Right lobe of liver (tissue), 6 donors: ENCODE data around the gene PDCD2L. TPM values are rescaled to one million over a fixed set of nuclear protein-coding genes. Genes with fewer than 3 reads are reported as not detected.

Experiments used
- ATAC-seq, 4 donors: fragments of 200-7000 bp; cut with Tn5 transposase; one replicate each; pipeline ENCODE4 v1.9.1; 2020; ENCODE audit warnings: mild to moderate bottlenecking in 4 of 4, moderate library complexity in 4 of 4
- DNase-seq, 3 donors: peaks; one replicate each; pipeline ENCODE4 v3.0.0-alpha.2; 2020
- H3K27ac ChIP-seq, 3 donors: fragments of 200-600 bp; one replicate each; pipeline ENCODE4 v1.8.0; 2022
- H3K27me3 ChIP-seq, 2 donors: fragments of 200-600 bp; one replicate each; pipeline ENCODE4 v1.8.0; 2022
- H3K36me3 ChIP-seq, 4 donors: fragments of 200-600 bp; sonication (generic) in 1 of 4; one replicate each; pipeline versions ENCODE4 v1.5.1 to v1.8.0; 2017 to 2022; ENCODE audit warnings: control low read depth in 1 of 4
- H3K4me1 ChIP-seq, 4 donors: fragments of 200-600 bp; sonication (generic) in 1 of 4; one replicate each; pipeline versions ENCODE4 v1.5.1 to v1.8.0; 2017 to 2022; ENCODE audit warnings: control low read depth in 1 of 4
- H3K4me3 ChIP-seq, 3 donors: fragments of 200-600 bp; one replicate each; pipeline ENCODE4 v1.8.0; 2022
- H3K9me3 ChIP-seq, 4 donors: fragments of 200-600 bp; sonication (generic) in 1 of 4; one replicate each; pipeline versions ENCODE4 v1.5.1 to v1.8.0; 2017 to 2022; ENCODE audit warnings: control low read depth in 1 of 4
- POLR2A ChIP-seq: fragments of 450-650 bp; IDR thresholded peaks from one replicate; pipeline ENCODE4 v1.6.1; 2017; ENCODE audit warnings: antibody characterized with exemption, mild to moderate bottlenecking
- WGBS: methylation state at CpG from one replicate; pipeline ENCODE4 v1.1.6; 2018; ENCODE audit warnings: low coverage, low lambda C conversion rate; ENCODE audit not compliant: insufficient coverage; ENCODE audit errors: missing lambda C conversion rate; 5-methylcytosine and 5-hydroxymethylcytosine counted together
- intact Hi-C, 2 donors: fragments of 100-400 bp; cut with DNase I; formaldehyde crosslinking; loops; one replicate each; pipeline versions ENCODE4 v1.11.2 to v1.14.1; 2022
- long read RNA-seq: library from polyadenylated mRNA; unstranded; transcript quantifications from one replicate; pipeline ENCODE4 v2.0.0, GENCODE V29; 2019
- total RNA-seq, 6 experiments: library from RNA; depleted of rRNA in 2 of 6; stranded (reverse); fragments of >200 nt in 2 of 6; fragmentation: NEBNext Ultra II Directional in 3 of 6; extraction: Animal tissue kit (Norgen Biotek cat#: 25700) in 3 of 6; gene quantifications; one replicate each; pipeline versions ENCODE4 v1.1.0 to v1.2.4, GENCODE V29; 2016 to 2023
- TF ChIP-seq, protein P1 (sequence below), 4 donors: fragments of 200-600 bp in 3 of 4; fragments of 450-650 bp in 1 of 4; IDR thresholded peaks; one replicate each; pipeline versions ENCODE4 v1.5.1 to v1.8.0; 2016 to 2022; ENCODE audit warnings: antibody characterized with exemption in 4 of 4, mild to moderate bottlenecking in 2 of 4
- donor health status: DM: no; HTN: yes; CAD: no.
- donor health status: DM: no; HTN: no; CAD: no.
- donor health status: DM: no; HTN: no; CAD: no.
- donor health status: DM: no; HTN: yes; CAD: no.
- donor health status: DM: no; HTN: yes; CAD: no.

The PDCD2L gene, protein sequence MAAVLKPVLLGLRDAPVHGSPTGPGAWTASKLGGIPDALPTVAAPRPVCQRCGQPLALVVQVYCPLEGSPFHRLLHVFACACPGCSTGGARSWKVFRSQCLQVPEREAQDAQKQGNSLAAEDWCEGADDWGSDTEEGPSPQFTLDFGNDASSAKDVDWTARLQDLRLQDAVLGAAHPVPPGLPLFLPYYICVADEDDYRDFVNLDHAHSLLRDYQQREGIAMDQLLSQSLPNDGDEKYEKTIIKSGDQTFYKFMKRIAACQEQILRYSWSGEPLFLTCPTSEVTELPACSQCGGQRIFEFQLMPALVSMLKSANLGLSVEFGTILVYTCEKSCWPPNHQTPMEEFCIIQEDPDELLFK
- total RNA-seq: 10 to 100 TPM in 2 of 6 experiments, 1 to 10 TPM in 4; 3.0 to 13.4 (median 4.5) TPM
- long read RNA-seq, partial matches to known transcripts: 0 of 1 reads
- long read RNA-seq, other reads (novel, unspliced or antisense): 0 of 1 reads

DNA sequence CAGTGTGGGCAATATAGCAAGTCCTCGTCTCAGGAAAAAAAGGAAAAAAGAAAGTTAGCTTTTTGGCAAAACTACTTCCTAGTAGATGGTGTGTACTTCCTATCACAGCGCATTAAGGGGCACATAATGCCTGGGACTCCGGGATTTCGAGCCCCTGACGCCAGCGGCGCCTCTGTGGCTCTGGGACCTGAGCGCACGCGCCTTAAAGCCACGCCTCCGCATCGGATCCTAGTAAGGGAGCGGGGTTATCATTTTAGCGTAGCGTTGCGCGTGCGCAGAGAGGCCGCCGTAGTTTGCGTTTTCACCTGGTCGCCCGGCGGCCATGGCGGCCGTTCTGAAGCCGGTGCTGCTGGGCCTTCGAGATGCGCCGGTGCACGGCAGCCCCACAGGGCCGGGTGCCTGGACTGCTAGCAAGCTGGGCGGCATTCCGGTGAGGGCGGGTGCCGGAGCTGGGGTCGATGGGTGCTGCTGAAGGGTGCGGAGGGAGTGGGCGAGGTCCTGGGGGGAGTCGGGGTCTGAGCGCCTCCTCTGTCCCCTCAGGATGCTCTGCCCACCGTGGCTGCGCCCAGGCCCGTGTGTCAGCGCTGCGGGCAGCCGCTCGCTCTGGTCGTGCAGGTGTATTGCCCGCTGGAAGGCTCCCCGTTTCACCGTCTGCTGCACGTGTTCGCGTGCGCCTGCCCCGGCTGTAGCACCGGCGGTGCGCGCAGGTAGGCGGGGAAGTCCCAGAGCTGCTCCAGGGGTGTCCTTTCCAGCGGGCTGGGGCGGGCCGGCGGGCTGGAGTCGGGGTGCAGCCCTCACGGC is at the start of gene PDCD2L:
PDCD2L (plus strand) TSS at position 291 of the 801 bp plus-strand sequence; CDS start at position 323, 32 bp downstream.
- intact Hi-C loops: no loop called here
- Histone ChIP-seq H3K27ac (peak within 1 kb of the TSS in 2 of 3 donors; percentile 18 to 41), H3K4me3 (peak within 1 kb of the TSS; percentile 89 to 99 (median 97)), H3K4me1 (peaks cover 0 to 6% (median 0%) of the 10 kb centered on the region in 4 donors), H3K9me3 (no peaks in the 10 kb centered on the region), H3K27me3 (no peaks in the 10 kb centered on the region), H3K36me3 (peaks cover 2 to 15% (median 11%) of the 10 kb centered on the region in 4 donors)
- TF ChIP-seq, protein P1, sequence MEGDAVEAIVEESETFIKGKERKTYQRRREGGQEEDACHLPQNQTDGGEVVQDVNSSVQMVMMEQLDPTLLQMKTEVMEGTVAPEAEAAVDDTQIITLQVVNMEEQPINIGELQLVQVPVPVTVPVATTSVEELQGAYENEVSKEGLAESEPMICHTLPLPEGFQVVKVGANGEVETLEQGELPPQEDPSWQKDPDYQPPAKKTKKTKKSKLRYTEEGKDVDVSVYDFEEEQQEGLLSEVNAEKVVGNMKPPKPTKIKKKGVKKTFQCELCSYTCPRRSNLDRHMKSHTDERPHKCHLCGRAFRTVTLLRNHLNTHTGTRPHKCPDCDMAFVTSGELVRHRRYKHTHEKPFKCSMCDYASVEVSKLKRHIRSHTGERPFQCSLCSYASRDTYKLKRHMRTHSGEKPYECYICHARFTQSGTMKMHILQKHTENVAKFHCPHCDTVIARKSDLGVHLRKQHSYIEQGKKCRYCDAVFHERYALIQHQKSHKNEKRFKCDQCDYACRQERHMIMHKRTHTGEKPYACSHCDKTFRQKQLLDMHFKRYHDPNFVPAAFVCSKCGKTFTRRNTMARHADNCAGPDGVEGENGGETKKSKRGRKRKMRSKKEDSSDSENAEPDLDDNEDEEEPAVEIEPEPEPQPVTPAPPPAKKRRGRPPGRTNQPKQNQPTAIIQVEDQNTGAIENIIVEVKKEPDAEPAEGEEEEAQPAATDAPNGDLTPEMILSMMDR (IDR thresholded peaks at IDR 0.05): no peak
- peak; percentile 57 for TF ChIP-seq POLR2A
- DNase-seq (peak; percentile 93 to 94 (median 94)), ATAC-seq (peak; percentile 94 to 97 (median 96))
- 0% methylated on average over 8 of the region's 69 CpGs for WGBS

DNA sequence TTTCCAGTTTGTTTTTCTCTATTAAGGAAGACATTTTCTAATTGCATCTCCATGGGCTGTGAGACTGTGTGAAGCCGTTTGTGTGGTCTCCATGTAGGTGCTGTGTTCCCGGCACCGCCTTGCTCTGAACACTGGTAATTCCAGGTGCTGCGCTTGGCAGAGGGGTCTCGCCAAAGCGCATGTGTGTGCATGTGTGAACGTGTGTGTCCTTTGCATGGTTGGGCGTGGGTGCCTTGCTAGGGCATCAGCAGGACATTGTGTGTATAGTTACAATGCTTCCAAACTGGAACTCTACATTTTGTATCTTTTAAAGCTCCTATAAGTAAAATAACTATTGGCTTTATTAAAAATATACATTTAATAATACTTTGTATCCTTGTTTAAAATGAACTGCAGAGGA is 49.0 kb upstream of the PDCD2L start:
- intact Hi-C loops: no loop called here
- Histone ChIP-seq H3K27me3 (no peaks in the 10 kb centered on the region), H3K27ac (no peak overlapping the region), H3K36me3 (peaks cover 0 to 27% (median 4%) of the 10 kb centered on the region in 4 donors), H3K9me3 (no peaks in the 10 kb centered on the region), H3K4me1 (peaks cover 0 to 12% (median 0%) of the 10 kb centered on the region in 4 donors), H3K4me3 (no peak overlapping the region)
- ATAC-seq (no peak), DNase-seq (peak in 1 of 3 donors; percentile 30)
- WGBS: 96% methylated on average over 8 of the region's 8 CpGs
- TF ChIP-seq, protein P1 (IDR thresholded peaks at IDR 0.05): no peak
- TF ChIP-seq POLR2A: no peak

DNA sequence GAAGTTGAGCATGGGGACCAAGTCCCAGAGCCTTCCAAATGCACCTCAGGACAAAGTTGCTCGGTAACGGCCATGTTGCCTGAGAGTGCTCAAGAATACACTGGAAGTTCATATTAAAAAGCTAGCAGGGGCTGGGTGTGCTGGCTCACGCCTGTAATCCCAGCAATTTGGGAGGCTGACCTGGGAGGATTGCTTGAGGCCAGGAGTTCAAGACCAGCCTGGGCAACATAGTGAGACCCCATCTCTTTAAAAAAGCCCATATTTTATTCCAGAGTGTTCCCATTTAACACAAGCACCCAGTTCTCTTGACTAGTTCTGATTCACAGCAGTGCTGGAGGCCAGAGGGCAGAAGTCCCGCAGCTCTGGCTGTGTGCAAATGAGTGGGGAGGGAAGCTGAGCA is 47.3 kb upstream of the PDCD2L start:
- DNase-seq: peak in 1 of 3 donors; percentile 20
- no peak overlapping the region for H3K27ac ChIP-seq
- no peaks in the 10 kb centered on the region for H3K9me3 ChIP-seq
- no peak for ATAC-seq
- peaks cover 0 to 12% (median 0%) of the 10 kb centered on the region in 4 donors for H3K4me1 ChIP-seq
- TF ChIP-seq POLR2A: no peak
- TF ChIP-seq, protein P1 (IDR thresholded peaks at IDR 0.05): no peak
- H3K27me3 ChIP-seq: no peaks in the 10 kb centered on the region
- H3K36me3 ChIP-seq: peaks cover 0 to 27% (median under 1%) of the 10 kb centered on the region in 4 donors
- intact Hi-C loops: no loop called here
- no peak overlapping the region for H3K4me3 ChIP-seq
- WGBS: 100% methylated on average over 1 of the region's 4 CpGs

DNA sequence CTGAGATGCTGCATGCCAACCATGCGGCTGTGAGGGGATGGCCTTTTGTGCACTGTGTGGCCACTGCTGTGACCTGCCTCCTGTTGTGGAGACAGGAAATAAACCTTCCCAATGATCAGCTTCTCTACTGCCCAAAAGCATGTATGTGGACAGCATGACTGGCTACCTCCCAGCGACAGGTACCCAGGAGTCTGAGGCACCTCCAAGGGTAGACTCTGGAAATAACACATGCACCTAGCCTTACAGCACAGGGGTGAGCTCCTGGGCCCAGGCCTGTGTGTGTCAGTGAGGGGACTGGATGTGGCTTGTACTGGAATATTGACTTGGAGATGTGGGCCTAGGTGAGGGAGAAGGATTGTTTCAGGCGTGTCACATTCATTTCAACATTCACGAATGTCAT is 46.8 kb upstream of the PDCD2L start:
- H3K36me3 ChIP-seq: peaks cover 0 to 26% (median 0%) of the 10 kb centered on the region in 4 donors
- DNase-seq: no peak
- intact Hi-C loops: no loop called here
- TF ChIP-seq, protein P1 (IDR thresholded peaks at IDR 0.05): no peak
- TF ChIP-seq POLR2A: no peak
- H3K27ac ChIP-seq: no peak overlapping the region
- WGBS: 100% methylated on average over 2 of the region's 4 CpGs
- peaks cover 0 to 12% (median 0%) of the 10 kb centered on the region in 4 donors for H3K4me1 ChIP-seq
- no peaks in the 10 kb centered on the region for H3K9me3 ChIP-seq
- ATAC-seq: no peak
- no peaks in the 10 kb centered on the region for H3K27me3 ChIP-seq
- no peak overlapping the region for H3K4me3 ChIP-seq
